Ovary (tissue), 9 donors: ENCODE data around the gene DTD1. TPM values are rescaled to one million over a fixed set of nuclear protein-coding genes. Genes with fewer than 3 reads are reported as not detected.

Experiments used
- DNase-seq, 5 donors: peaks; one replicate each; pipeline ENCODE4 v3.0.0-alpha.2; 2019 to 2020
- H3K27ac ChIP-seq, 2 donors: fragments of 200-600 bp; one replicate each; pipeline versions ENCODE4 v1.5.1 to v1.8.0; 2019 to 2022
- H3K27me3 ChIP-seq: fragments of 200-600 bp; one replicate; pipeline ENCODE4 v1.8.0; 2022
- H3K36me3 ChIP-seq: fragments of 200-600 bp; sonication (generic); one replicate; pipeline ENCODE4 v1.5.1; 2019
- H3K4me1 ChIP-seq: one replicate; pipeline ENCODE4 v1.8.1; 2013; ENCODE audit warnings: mild to moderate bottlenecking, moderate library complexity; ENCODE audit not compliant: insufficient read depth
- H3K4me3 ChIP-seq: fragments of 200-600 bp; sonication (generic); one replicate; pipeline ENCODE4 v1.5.1; 2017
- H3K9me3 ChIP-seq, 2 donors: fragments of 200-600 bp in 1 of 2; sonication (generic) in 1 of 2; one replicate each; pipeline versions ENCODE4 v1.5.1 to v1.8.1; 2013 to 2019; ENCODE audit warnings: mild to moderate bottlenecking in 1 of 2, moderate library complexity in 1 of 2
- CTCF ChIP-seq, 3 donors: fragments of 450-650 bp in 2 of 3; fragments of 200-600 bp in 1 of 3; IDR thresholded peaks; one replicate each; pipeline versions ENCODE4 v1.5.1 to v1.8.0; 2016 to 2022; ENCODE audit warnings: antibody characterized with exemption in 3 of 3, mild to moderate bottlenecking in 1 of 3
- EP300 ChIP-seq: sonication (generic); formaldehyde crosslinking; IDR thresholded peaks from one replicate; pipeline ENCODE4 v1.6.1; 2017; ENCODE audit warnings: antibody characterized with exemption
- POLR2A ChIP-seq: fragments of 450-650 bp; IDR thresholded peaks from one replicate; pipeline ENCODE4 v1.6.1; 2017; ENCODE audit warnings: antibody characterized with exemption, mild to moderate bottlenecking, moderate library complexity
- WGBS, 3 donors: extraction: QIAGEN DNeasy Blood & Tissue Kit in 1 of 3; methylation state at CpG; one replicate each; pipeline versions ENCODE4 v1.1.5 to v1.1.7; 2013 to 2017; 5-methylcytosine and 5-hydroxymethylcytosine counted together
- intact Hi-C, 4 donors: fragments of 100-400 bp; cut with DNase I; formaldehyde crosslinking; loops; one replicate each; pipeline versions ENCODE4 v1.11.0 to v1.15.1; 2022 to 2023
- polyA plus RNA-seq, 2 donors: library from polyadenylated mRNA; stranded (reverse); fragments of 200-250 nt in 1 of 2; fragments of 350-450 nt in 1 of 2; fragmentation: Illumina TruSeq in 1 of 2; extraction: RNeasy Lipid Tissue Mini Kit (QIAGEN cat#74804) in 1 of 2; gene quantifications; one replicate each; pipeline ENCODE4 v1.2.3, GENCODE V29; 2013 to 2014
- total RNA-seq, 7 donors: library from RNA; depleted of rRNA in 2 of 7; stranded (reverse); fragments of >200 nt in 2 of 7; fragmentation: NEBNext Ultra II Directional in 3 of 7; extraction: Animal tissue kit (Norgen Biotek cat#: 25700) in 3 of 7; gene quantifications; one replicate each; pipeline versions ENCODE4 v1.1.0 to v1.2.4, GENCODE V29; 2016 to 2023
- donor health status: DM: no; HTN: no; CAD: no; lungs with moderate emphysema.
- donor health status: DM: no; HTN: no; CAD: no.
- donor health status: Bipolar disorder and iron deficiency.
- donor health status: DM: yes; HTN: yes; CAD: no.
- donor health status: DM: no; HTN: no; CAD: no.
- donor health status: DM: yes; HTN: yes; CAD: no.

The DTD1 gene
- total and polyA plus RNA-seq, 9 donors: 12.4 to 36.5 (median 22.7) TPM

GRCh38 chr20:18793625-18794427, 206.0 kb downstream of the DTD1 start:
- intact Hi-C loops: no loop called here
- peak overlapping the region; percentile 82 for H3K4me3 ChIP-seq
- TF ChIP-seq EP300: no peak
- TF ChIP-seq POLR2A: peak; percentile 83
- H3K9me3 ChIP-seq: no peaks in the 10 kb centered on the region
- H3K36me3 ChIP-seq: no peaks in the 10 kb centered on the region
- peaks cover 2% of the 10 kb centered on the region for H3K4me1 ChIP-seq
- 5 to 12% (median 10%) methylated on average over 29 of the region's 29 CpGs for WGBS, 3 donors
- H3K27me3 ChIP-seq: no peaks in the 10 kb centered on the region
- peak overlapping the region; percentile 81 to 84 for H3K27ac ChIP-seq
- DNase-seq: peak; percentile 84 to 88 (median 86)

GRCh38 chr20:18794428-18794787, 206.6 kb downstream of the DTD1 start:
- no peak for DNase-seq
- Histone ChIP-seq H3K4me1 (peaks cover 2% of the 10 kb centered on the region), H3K9me3 (no peaks in the 10 kb centered on the region), H3K4me3 (peak overlapping the region; percentile 82), H3K36me3 (no peaks in the 10 kb centered on the region), H3K27me3 (no peaks in the 10 kb centered on the region), H3K27ac (peak overlapping the region; percentile 81 to 84)
- TF ChIP-seq EP300 (no peak), CTCF (IDR thresholded peaks at IDR 0.05) (no peak), POLR2A (no peak)
- intact Hi-C loops: no loop called here
- 30 to 39% (median 37%) methylated on average over 3 of the region's 3 CpGs for WGBS, 3 donors

DNA sequence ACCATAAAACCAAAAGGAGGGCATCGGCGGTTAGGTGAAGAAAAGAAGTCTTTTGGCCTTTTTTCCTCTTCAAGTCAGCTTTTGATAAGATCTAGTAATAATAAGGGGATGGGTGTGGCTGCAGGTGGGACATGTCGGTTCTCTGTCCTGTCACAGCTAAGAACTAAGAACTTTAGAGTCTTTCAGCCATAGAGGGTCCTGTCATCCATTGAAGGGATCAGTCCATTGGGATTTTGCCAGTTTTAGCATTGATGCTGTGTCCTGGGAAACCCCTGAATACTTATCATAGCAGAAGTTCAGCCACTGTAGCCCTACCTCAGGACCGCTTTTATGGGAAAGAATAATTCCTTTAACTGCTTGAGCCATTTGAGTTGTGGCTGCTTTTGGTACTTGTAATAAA, 207.5 kb downstream of the DTD1 start:
- Histone ChIP-seq H3K27me3 (no peaks in the 10 kb centered on the region), H3K4me3 (no peak overlapping the region), H3K9me3 (no peaks in the 10 kb centered on the region), H3K36me3 (no peaks in the 10 kb centered on the region), H3K27ac (no peak overlapping the region), H3K4me1 (peaks cover 2% of the 10 kb centered on the region)
- WGBS, 3 donors: 84 to 97% (median 92%) methylated on average over 4 of the region's 4 CpGs
- intact Hi-C loops: no loop called here
- no peak for TF ChIP-seq CTCF (IDR thresholded peaks at IDR 0.05)
- no peak for TF ChIP-seq POLR2A
- TF ChIP-seq EP300: no peak
- DNase-seq: no peak

- DNase-seq: no peak
- H3K9me3 ChIP-seq: no peaks in the 10 kb centered on the region
- no peak overlapping the region for H3K27ac ChIP-seq
- intact Hi-C loops: no loop called here
- peaks cover 2% of the 10 kb centered on the region for H3K4me1 ChIP-seq
- H3K27me3 ChIP-seq: no peaks in the 10 kb centered on the region
- no peak overlapping the region for H3K4me3 ChIP-seq
- TF ChIP-seq CTCF (IDR thresholded peaks at IDR 0.05) (no peak), POLR2A (no peak), EP300 (no peak)
- 90 to 93% (median 92%) methylated on average over 2 of the region's 2 CpGs for WGBS, 3 donors
- no peaks in the 10 kb centered on the region for H3K36me3 ChIP-seq
These were observed 208.5 kb downstream of the DTD1 start for GRCh38 chr20:18796282-18796833.

DNA sequence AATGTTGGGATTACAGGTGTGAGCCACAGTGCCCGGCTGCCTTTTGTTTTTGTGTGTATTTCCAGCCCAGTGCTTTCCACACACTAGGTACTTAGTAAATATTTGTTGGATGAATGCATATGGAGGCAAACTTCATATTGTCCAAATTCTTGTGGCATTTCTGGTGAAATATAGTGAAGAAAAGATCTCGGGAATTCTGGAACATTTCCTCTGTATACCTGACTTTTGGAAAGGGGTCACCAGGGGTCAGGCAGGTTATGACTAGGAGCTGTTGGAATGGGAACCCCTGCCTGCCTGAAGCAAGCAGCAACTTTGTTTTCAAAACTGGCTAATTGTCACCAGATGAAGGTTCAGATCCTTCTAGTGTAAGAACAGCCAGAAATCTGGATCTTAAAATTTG, 213.7 kb downstream of the DTD1 start:
- DNase-seq: no peak
- TF ChIP-seq CTCF (IDR thresholded peaks at IDR 0.05) (no peak), POLR2A (no peak), EP300 (no peak)
- intact Hi-C loops: no loop called here
- 81 to 91% (median 83%) methylated on average over 2 of the region's 2 CpGs for WGBS, 3 donors
- Histone ChIP-seq H3K9me3 (no peaks in the 10 kb centered on the region), H3K4me3 (no peak overlapping the region), H3K36me3 (no peaks in the 10 kb centered on the region), H3K4me1 (no peaks in the 10 kb centered on the region), H3K27me3 (no peaks in the 10 kb centered on the region), H3K27ac (no peak overlapping the region)
